ENCODE measurements around the gene CPHXL2.

DNA sequence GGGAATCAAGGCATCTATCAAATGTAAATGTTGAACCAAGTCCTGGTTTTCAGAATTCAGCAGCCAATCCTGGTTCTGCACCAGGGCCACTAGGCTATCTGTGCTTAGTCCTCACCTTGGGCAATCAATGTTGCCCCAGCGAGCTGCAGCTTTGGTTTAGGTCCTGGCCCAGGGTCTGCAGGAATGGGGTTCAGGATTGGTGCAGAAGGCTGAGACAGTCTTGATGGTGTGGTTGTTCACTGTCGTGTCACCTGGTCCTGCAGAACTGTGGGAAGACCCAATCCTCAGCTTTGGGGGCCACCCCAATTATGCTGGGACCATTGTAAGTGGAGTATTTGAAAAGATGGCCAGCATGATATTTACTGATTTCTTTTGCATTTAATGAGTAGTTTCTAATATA, 18.6 kb downstream of the CPHXL2 start:
- TF ChIP-seq, protein P1, sequence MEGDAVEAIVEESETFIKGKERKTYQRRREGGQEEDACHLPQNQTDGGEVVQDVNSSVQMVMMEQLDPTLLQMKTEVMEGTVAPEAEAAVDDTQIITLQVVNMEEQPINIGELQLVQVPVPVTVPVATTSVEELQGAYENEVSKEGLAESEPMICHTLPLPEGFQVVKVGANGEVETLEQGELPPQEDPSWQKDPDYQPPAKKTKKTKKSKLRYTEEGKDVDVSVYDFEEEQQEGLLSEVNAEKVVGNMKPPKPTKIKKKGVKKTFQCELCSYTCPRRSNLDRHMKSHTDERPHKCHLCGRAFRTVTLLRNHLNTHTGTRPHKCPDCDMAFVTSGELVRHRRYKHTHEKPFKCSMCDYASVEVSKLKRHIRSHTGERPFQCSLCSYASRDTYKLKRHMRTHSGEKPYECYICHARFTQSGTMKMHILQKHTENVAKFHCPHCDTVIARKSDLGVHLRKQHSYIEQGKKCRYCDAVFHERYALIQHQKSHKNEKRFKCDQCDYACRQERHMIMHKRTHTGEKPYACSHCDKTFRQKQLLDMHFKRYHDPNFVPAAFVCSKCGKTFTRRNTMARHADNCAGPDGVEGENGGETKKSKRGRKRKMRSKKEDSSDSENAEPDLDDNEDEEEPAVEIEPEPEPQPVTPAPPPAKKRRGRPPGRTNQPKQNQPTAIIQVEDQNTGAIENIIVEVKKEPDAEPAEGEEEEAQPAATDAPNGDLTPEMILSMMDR (IDR thresholded peaks at IDR 0.05; ENCODE audit: borderline replicate concordance, extremely low read depth, low read length, poor library complexity, severe bottlenecking): no peak
- TF ChIP-seq EZH2 (IDR thresholded peaks at IDR 0.05; ENCODE audit: borderline replicate concordance, low read depth, low read length, severe bottlenecking): no peak

All from DND-41 (cell line).